ENCODE results near the gene LRRC74B. TPM values are rescaled to one million over a fixed set of nuclear protein-coding genes. Genes with fewer than 3 reads are reported as not detected.

The LRRC74B gene
- total RNA-seq, 4 donors from 2014 or later: not detected

DNA sequence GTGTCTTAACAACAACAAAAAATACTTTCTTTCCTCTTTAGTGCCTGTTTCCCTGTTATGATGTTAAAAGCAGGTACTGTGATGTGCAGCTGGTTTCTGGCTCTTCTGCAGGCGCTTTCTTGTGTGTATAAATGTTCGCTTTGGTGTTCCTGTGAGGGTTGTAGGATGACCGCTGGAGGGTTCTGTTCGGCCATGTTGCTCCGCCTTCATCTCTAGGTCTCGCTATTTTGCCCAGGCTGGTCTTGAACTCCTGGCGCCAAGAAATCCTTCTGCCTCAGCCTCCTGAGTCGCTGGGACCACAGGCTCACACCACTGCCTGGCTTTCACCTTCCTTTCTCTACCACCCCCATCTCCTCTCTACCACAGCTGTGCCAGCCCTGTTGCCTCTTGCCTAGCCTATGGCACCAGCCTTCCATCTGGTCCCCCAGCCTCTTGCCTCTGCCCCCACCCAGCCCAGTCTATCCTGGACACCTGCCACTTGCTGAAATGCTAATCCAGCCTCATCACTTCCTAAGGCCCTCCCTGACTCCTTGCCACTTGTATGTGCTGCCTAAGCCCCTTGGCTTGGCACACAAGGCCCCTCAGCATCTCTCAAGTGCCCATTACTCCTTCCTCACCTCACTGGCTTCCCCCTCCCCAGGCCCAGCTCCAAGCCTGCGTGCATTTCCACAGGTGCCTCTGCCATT is 5.5 kb downstream of the LRRC74B start:
- Histone ChIP-seq H3K4me3 (no peak overlapping the region), H3K27ac (no peak overlapping the region), H3K4me1 (no peaks in the 10 kb centered on the region), H3K36me3 (no peaks in the 10 kb centered on the region), H3K27me3 (no peaks in the 10 kb centered on the region), H3K9me3 (no peaks in the 10 kb centered on the region)
- TF ChIP-seq, protein P1, sequence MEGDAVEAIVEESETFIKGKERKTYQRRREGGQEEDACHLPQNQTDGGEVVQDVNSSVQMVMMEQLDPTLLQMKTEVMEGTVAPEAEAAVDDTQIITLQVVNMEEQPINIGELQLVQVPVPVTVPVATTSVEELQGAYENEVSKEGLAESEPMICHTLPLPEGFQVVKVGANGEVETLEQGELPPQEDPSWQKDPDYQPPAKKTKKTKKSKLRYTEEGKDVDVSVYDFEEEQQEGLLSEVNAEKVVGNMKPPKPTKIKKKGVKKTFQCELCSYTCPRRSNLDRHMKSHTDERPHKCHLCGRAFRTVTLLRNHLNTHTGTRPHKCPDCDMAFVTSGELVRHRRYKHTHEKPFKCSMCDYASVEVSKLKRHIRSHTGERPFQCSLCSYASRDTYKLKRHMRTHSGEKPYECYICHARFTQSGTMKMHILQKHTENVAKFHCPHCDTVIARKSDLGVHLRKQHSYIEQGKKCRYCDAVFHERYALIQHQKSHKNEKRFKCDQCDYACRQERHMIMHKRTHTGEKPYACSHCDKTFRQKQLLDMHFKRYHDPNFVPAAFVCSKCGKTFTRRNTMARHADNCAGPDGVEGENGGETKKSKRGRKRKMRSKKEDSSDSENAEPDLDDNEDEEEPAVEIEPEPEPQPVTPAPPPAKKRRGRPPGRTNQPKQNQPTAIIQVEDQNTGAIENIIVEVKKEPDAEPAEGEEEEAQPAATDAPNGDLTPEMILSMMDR (IDR thresholded peaks at IDR 0.05 in 4 of 5, conservative IDR thresholded peaks at IDR 0.05 in 1 of 5): no peak
- TF ChIP-seq POLR2A (IDR thresholded peaks at IDR 0.05): no peak
- ATAC-seq (no peak), DNase-seq (no peak)
- intact Hi-C loops (cut with DNase I; ENCODE audit: low total_unique reads): no loop called here
- in situ Hi-C loops (cut with MboI; ENCODE audit: low sequenced_read_pairs in 4 of 4): no loop called here

DNA sequence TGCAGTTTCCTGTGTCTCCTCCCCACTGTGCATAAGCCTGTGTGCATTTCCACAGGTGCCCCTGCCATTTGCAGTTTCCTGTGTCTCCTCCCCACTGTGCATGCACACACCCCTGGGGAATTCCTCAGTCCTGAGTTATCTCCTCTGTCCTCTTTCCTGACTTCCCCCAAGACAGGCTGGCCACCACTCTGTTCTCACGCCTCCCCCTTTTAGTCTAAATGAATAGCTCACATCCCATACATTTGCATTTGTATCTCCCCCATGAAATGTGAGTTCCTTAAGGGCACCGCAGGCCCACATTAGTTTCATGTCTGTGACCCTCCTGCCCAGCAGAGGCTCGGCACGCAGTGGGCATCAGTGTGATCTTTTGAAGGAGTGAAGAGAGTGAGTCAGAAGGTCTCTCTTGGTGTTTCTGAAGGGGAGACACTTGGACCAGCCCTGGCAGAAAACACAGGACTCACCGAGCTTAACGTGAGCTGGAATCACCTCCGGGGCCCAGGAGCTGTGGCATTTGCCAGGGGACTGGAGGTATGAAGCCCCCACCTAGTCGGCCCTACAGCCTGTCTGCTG is 6.2 kb downstream of the LRRC74B start:
- H3K27me3 ChIP-seq: no peaks in the 10 kb centered on the region
- H3K27ac ChIP-seq: no peak overlapping the region
- ATAC-seq (no peak), DNase-seq (no peak)
- in situ Hi-C loops (cut with MboI; ENCODE audit: low sequenced_read_pairs in 4 of 4) (no loop called here), intact Hi-C loops (cut with DNase I; ENCODE audit: low total_unique reads) (no loop called here)
- TF ChIP-seq POLR2A (IDR thresholded peaks at IDR 0.05): no peak
- TF ChIP-seq, protein P1 (IDR thresholded peaks at IDR 0.05 in 4 of 5, conservative IDR thresholded peaks at IDR 0.05 in 1 of 5): no peak
- no peaks in the 10 kb centered on the region for H3K9me3 ChIP-seq
- no peaks in the 10 kb centered on the region for H3K4me1 ChIP-seq
- H3K36me3 ChIP-seq: no peaks in the 10 kb centered on the region
- no peak overlapping the region for H3K4me3 ChIP-seq

DNA sequence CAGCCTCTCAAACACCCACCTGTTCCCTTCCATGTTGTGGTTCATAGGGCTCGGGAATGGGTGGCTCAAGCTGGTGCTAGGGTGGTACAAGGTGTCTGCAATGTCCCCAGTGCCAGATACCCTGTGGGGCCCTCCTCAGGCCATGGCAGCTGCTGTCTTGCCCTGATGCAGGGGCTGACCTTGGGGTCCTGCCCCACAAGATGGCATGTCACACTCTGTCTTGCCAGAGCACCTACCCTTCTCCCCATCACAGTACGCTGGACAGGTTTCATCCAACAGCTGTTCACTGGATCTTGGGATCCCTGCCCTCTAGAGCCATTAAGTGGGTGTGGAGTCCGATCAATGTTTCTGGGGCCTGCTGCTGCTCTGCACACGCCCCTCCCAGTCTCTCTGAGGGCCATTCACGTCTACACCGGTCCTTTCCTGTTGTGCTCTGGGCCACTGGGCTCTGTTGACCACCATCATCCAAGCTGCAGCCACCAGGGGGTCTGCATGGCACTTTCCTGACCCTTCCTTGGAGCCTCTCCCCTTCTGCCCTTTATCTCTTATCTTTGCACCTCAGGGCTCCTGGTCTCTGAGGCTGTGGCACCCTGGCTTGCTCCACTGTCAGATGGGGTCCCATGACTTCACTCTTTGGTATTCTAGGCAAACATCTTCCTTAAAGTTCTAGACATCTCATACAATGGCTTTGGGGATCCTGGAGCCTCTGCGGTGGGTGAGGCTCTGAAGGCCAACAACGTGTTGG is 7.1 kb downstream of the LRRC74B start:
- no peak for ATAC-seq
- no peak for TF ChIP-seq POLR2A (IDR thresholded peaks at IDR 0.05)
- TF ChIP-seq, protein P1 (IDR thresholded peaks at IDR 0.05 in 4 of 5, conservative IDR thresholded peaks at IDR 0.05 in 1 of 5): no peak
- Histone ChIP-seq H3K27me3 (no peaks in the 10 kb centered on the region), H3K9me3 (no peaks in the 10 kb centered on the region), H3K4me1 (no peaks in the 10 kb centered on the region), H3K36me3 (no peaks in the 10 kb centered on the region), H3K4me3 (no peak overlapping the region), H3K27ac (no peak overlapping the region)
- in situ Hi-C loops (cut with MboI; ENCODE audit: low sequenced_read_pairs in 4 of 4): no loop called here
- intact Hi-C loops (cut with DNase I; ENCODE audit: low total_unique reads): no loop called here
- no peak for DNase-seq

DNA sequence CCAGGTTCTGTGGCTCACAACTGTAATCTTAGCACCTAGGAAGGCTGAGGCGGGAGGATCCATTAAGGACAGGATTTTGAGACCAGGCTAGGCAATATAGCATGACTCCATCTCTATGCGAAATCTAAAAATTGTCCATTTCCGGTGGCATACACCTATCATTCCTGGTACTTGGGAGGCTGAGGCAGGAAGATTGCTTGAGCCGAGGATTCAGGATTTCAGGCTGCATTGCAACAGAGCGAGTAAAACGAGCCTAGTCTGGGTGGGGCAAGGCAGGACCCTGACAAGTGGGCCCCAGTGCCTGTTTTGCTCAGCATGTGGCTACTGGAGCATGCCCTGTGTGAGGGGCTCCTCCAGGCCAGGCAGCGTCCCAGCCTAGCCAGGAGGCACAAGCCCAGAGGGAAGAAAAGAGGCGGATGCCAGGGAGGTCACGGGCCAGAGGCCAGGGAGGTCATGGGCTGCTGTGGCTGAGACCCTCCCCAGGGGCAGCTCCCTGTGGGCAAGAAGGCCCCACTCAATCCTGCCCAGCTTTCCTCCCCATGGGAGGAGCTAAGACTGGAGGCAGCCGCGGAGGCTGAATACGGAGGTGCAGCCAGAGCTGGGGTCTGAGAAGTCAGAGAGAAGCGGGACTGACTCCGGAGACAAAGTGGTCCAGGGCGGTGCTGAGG is 8.4 kb downstream of the LRRC74B start:
- no peaks in the 10 kb centered on the region for H3K9me3 ChIP-seq
- no peak for DNase-seq
- ATAC-seq: no peak
- no peaks in the 10 kb centered on the region for H3K27me3 ChIP-seq
- intact Hi-C loops (cut with DNase I; ENCODE audit: low total_unique reads) (no loop called here), in situ Hi-C loops (cut with MboI; ENCODE audit: low sequenced_read_pairs in 4 of 4) (no loop called here)
- no peaks in the 10 kb centered on the region for H3K4me1 ChIP-seq
- H3K4me3 ChIP-seq: no peak overlapping the region
- no peak overlapping the region for H3K27ac ChIP-seq
- no peak for TF ChIP-seq POLR2A (IDR thresholded peaks at IDR 0.05)
- TF ChIP-seq, protein P1 (IDR thresholded peaks at IDR 0.05 in 4 of 5, conservative IDR thresholded peaks at IDR 0.05 in 1 of 5): no peak
- no peaks in the 10 kb centered on the region for H3K36me3 ChIP-seq
